Measurements from ENCODE around the gene USP50. TPM values are rescaled to one million over a fixed set of nuclear protein-coding genes. Genes with fewer than 3 reads are reported as not detected.

Gene USP50
- total and polyA plus RNA-seq, 4 donors: 0.42 to 0.93 TPM; not detected in 2

GRCh38 chr15:50484781-50485180 is 61.7 kb downstream of the USP50 start (continued):
- TF ChIP-seq EGR1 (IDR thresholded peaks at IDR 0.05; ENCODE audit: low read depth in 2 of 2) (no peak), TAF1 (conservative IDR thresholded peaks at IDR 0.05) (no peak), HNF4G (IDR thresholded peaks at IDR 0.05) (no peak)

DNA sequence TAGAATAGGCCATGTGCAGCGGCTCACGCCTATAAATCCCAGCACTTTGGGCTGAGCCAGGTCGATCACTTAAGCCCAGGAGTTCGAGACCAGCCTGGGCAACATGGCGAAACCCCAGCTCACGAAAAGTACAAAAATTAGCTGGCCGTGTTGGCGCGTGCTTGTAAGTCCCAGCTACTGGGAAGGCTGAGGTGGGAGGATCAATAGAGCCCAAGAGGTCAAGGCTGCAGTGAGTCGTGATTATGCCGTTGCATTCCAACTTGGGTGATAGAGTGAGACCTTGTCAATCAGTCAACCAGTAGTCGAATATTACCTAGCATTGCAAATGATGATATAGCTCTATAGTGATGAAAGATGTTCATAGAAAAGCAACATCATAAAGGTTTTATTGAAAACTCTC is 70.3 kb downstream of the USP50 start:
- Histone ChIP-seq H3K9ac (ENCODE audit: low read depth in 1 of 2, low read length in 2 of 2) (no peak overlapping the region), H3K27ac (ENCODE audit: low read depth in 1 of 2, low read length in 2 of 2) (no peak overlapping the region), H3K9me3 (ENCODE audit: control insufficient read depth in 4 of 4, low read length in 3 of 4) (no peaks in the 10 kb centered on the region), H3K4me1 (ENCODE audit: control insufficient read depth in 4 of 4, insufficient read depth in 4 of 4, low read length in 3 of 4) (no peaks in the 10 kb centered on the region), H3K36me3 (ENCODE audit: control insufficient read depth in 4 of 4, insufficient read depth in 3 of 4, low read depth in 1 of 4, low read length in 3 of 4) (peaks cover 7 to 36% (median 33%) of the 10 kb centered on the region in 4 donors), H3K27me3 (ENCODE audit: control insufficient read depth in 4 of 4, insufficient read depth in 4 of 4, low read length in 3 of 4) (no peaks in the 10 kb centered on the region), H3K4me3 (ENCODE audit: low read depth in 1 of 3, low read length in 3 of 3) (no peak overlapping the region)
- no peak for DNase-seq (ENCODE audit: low spot score)
- 81% methylated on average over 12 of the region's 12 CpGs for WGBS
- TF ChIP-seq YY1 (IDR thresholded peaks at IDR 0.05): no peak
- TF ChIP-seq GABPA (IDR thresholded peaks at IDR 0.05 in 1 of 2, conservative IDR thresholded peaks at IDR 0.05 in 1 of 2): no peak
- no peak for TF ChIP-seq HNF4G (IDR thresholded peaks at IDR 0.05)
- TF ChIP-seq, protein P1, sequence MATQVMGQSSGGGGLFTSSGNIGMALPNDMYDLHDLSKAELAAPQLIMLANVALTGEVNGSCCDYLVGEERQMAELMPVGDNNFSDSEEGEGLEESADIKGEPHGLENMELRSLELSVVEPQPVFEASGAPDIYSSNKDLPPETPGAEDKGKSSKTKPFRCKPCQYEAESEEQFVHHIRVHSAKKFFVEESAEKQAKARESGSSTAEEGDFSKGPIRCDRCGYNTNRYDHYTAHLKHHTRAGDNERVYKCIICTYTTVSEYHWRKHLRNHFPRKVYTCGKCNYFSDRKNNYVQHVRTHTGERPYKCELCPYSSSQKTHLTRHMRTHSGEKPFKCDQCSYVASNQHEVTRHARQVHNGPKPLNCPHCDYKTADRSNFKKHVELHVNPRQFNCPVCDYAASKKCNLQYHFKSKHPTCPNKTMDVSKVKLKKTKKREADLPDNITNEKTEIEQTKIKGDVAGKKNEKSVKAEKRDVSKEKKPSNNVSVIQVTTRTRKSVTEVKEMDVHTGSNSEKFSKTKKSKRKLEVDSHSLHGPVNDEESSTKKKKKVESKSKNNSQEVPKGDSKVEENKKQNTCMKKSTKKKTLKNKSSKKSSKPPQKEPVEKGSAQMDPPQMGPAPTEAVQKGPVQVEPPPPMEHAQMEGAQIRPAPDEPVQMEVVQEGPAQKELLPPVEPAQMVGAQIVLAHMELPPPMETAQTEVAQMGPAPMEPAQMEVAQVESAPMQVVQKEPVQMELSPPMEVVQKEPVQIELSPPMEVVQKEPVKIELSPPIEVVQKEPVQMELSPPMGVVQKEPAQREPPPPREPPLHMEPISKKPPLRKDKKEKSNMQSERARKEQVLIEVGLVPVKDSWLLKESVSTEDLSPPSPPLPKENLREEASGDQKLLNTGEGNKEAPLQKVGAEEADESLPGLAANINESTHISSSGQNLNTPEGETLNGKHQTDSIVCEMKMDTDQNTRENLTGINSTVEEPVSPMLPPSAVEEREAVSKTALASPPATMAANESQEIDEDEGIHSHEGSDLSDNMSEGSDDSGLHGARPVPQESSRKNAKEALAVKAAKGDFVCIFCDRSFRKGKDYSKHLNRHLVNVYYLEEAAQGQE (IDR thresholded peaks at IDR 0.05): no peak
- TF ChIP-seq RAD21 (IDR thresholded peaks at IDR 0.05): no peak
- TF ChIP-seq SP1 (IDR thresholded peaks at IDR 0.05): no peak
- TF ChIP-seq FOXA1 (IDR thresholded peaks at IDR 0.05): no peak
- TF ChIP-seq NR2F2 (IDR thresholded peaks at IDR 0.05): no peak
- no peak for TF ChIP-seq ATF3 (IDR thresholded peaks at IDR 0.05)
- TF ChIP-seq HNF4A (conservative IDR thresholded peaks at IDR 0.05): no peak
- TF ChIP-seq CTCF (IDR thresholded peaks at IDR 0.05; ENCODE audit: low read depth, low read length, missing input control): no peak
- TF ChIP-seq, protein P2, sequence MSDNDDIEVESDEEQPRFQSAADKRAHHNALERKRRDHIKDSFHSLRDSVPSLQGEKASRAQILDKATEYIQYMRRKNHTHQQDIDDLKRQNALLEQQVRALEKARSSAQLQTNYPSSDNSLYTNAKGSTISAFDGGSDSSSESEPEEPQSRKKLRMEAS (IDR thresholded peaks at IDR 0.05): no peak

GRCh38 chr15:50471072-50471471 is 75.4 kb downstream of the USP50 start:
- 97% methylated on average over 2 of the region's 2 CpGs for WGBS
- DNase-seq (ENCODE audit: low spot score): no peak
- Histone ChIP-seq H3K27ac (ENCODE audit: low read depth in 1 of 2, low read length in 2 of 2) (no peak overlapping the region), H3K9me3 (ENCODE audit: control insufficient read depth in 4 of 4, low read length in 3 of 4) (no peaks in the 10 kb centered on the region), H3K9ac (ENCODE audit: low read depth in 1 of 2, low read length in 2 of 2) (no peak overlapping the region), H3K36me3 (ENCODE audit: control insufficient read depth in 4 of 4, insufficient read depth in 3 of 4, low read depth in 1 of 4, low read length in 3 of 4) (peaks cover 5 to 25% (median 13%) of the 10 kb centered on the region in 4 donors), H3K27me3 (ENCODE audit: control insufficient read depth in 4 of 4, insufficient read depth in 4 of 4, low read length in 3 of 4) (no peaks in the 10 kb centered on the region), H3K4me3 (ENCODE audit: low read depth in 1 of 3, low read length in 3 of 3) (no peak overlapping the region), H3K4me1 (ENCODE audit: control insufficient read depth in 4 of 4, insufficient read depth in 4 of 4, low read length in 3 of 4) (no peaks in the 10 kb centered on the region)
- no peak for TF ChIP-seq CTCF (IDR thresholded peaks at IDR 0.05; ENCODE audit: low read depth, low read length, missing input control)
- no peak for TF ChIP-seq EGR1 (IDR thresholded peaks at IDR 0.05; ENCODE audit: low read depth in 2 of 2)
- no peak for TF ChIP-seq ATF3 (IDR thresholded peaks at IDR 0.05)
- no peak for TF ChIP-seq GABPA (IDR thresholded peaks at IDR 0.05 in 1 of 2, conservative IDR thresholded peaks at IDR 0.05 in 1 of 2)
- no peak for TF ChIP-seq RXRA (IDR thresholded peaks at IDR 0.05)
- TF ChIP-seq HNF4G (IDR thresholded peaks at IDR 0.05): no peak
- TF ChIP-seq ZBTB33 (IDR thresholded peaks at IDR 0.05): no peak
- TF ChIP-seq HNF4A (conservative IDR thresholded peaks at IDR 0.05): no peak
